Loucy (cell line): ENCODE measurements around the gene GTF2H2C_2.
"Not testable (repeated sequence)": the region's sequence is repeated elsewhere in the genome, so short reads cannot be mapped to it uniquely, and the experiment has no call there.

Source experiments
- EZH2phosphoT487 ChIP-seq: fragments of 200-600 bp; IDR thresholded peaks from 2 replicates; pipeline ENCODE4 v1.6.1; 2018; ENCODE audit warnings: antibody characterized with exemption, mild to moderate bottlenecking, moderate library complexity, borderline replicate concordance
- TF ChIP-seq, protein P1 (sequence below): fragments of 200-600 bp; sonication (generic); conservative IDR thresholded peaks from 2 replicates; pipeline ENCODE4 v1.5.1; 2014; ENCODE audit warnings: mild to moderate bottlenecking, antibody characterized with exemption, low read length

DNA sequence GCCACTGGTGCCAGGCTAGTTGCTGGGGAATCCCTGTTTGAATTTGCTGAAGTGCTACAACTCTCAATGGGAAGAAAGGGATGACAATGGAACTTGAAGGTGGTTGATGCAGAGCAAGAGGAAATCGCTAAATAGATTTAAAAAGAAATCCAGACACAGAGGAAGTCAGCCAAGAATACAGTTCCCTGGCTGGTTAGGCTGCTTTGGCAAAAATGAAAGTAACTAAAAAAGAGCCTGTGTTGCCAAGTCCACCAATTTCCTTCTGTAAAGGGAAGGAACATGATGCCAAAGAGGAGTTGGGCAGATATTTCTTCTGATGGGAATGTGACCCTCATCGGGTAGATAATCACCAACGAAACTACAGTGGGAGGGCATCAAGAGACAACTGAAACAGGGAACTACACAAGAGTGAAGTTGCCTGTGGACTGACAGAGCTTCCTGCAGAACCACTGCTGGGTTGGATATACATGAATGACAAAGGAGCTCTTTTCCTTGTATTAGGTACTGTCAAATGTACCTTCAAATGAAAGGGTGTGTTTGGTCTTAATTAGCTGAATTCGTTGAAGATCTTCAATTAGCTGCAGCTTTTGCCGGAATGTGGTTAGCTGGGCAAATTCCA lies 49.0 kb downstream of the GTF2H2C_2 start:
- TF ChIP-seq, protein P1, sequence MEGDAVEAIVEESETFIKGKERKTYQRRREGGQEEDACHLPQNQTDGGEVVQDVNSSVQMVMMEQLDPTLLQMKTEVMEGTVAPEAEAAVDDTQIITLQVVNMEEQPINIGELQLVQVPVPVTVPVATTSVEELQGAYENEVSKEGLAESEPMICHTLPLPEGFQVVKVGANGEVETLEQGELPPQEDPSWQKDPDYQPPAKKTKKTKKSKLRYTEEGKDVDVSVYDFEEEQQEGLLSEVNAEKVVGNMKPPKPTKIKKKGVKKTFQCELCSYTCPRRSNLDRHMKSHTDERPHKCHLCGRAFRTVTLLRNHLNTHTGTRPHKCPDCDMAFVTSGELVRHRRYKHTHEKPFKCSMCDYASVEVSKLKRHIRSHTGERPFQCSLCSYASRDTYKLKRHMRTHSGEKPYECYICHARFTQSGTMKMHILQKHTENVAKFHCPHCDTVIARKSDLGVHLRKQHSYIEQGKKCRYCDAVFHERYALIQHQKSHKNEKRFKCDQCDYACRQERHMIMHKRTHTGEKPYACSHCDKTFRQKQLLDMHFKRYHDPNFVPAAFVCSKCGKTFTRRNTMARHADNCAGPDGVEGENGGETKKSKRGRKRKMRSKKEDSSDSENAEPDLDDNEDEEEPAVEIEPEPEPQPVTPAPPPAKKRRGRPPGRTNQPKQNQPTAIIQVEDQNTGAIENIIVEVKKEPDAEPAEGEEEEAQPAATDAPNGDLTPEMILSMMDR = not testable (repeated sequence)
- not testable (repeated sequence) for TF ChIP-seq EZH2phosphoT487
